H1 (cell line): ENCODE measurements around the gene GPR15. TPM values are rescaled to one million over a fixed set of nuclear protein-coding genes. Genes with fewer than 3 reads are reported as not detected.
"Not testable (repeated sequence)": the region's sequence is repeated elsewhere in the genome, so short reads cannot be mapped to it uniquely, and the experiment has no call there.

Experiments
- CTCF ChIA-PET: fragments of 300-600 bp; sonication (Branson Sonifier 250); formaldehyde crosslinking; loops from one replicate; lab custom pipeline; 2021; ENCODE audit not compliant: partially characterized antibody; lab: Charles Lee
- POLR2A ChIA-PET: fragments of 300-600 bp; sonication (Branson Sonifier 250); formaldehyde crosslinking; loops from one replicate; lab custom pipeline; 2021; ENCODE audit warnings: inconsistent platforms; ENCODE audit not compliant: partially characterized antibody; lab: Charles Lee
- DNase-seq, 2 experiments: peaks; one replicate each; pipeline versions ENCODE4 v3.0.0 to v3.0.0-alpha.2; 2010 to 2022; ENCODE audit warnings: low spot score in 2 of 2, low read depth in 1 of 2, mixed read lengths in 1 of 2
- FAIRE-seq: peaks from 2 replicates; lab custom pipeline; 2011; peaks lifted over from hg19 to GRCh38; lab: Jason Lieb, UNC
- H2AFZ ChIP-seq: 2 replicates; pipeline ENCODE4 v1.8.1; 2012; ENCODE audit warnings: low read length, inconsistent platforms
- H2AK5ac ChIP-seq: 2 replicates; pipeline ENCODE4 v1.6.1; 2013; ENCODE audit warnings: low read depth, low read length
- H2BK120ac ChIP-seq: replicated peaks from 2 replicates; pipeline ENCODE3; 2013; ENCODE audit warnings: low read depth, low read length, inconsistent platforms
- H2BK12ac ChIP-seq: 2 replicates; pipeline ENCODE4 v1.6.1; 2013; ENCODE audit warnings: low read depth, low read length
- H2BK15ac ChIP-seq: 2 replicates; pipeline ENCODE4 v1.6.1; 2013; ENCODE audit warnings: low read length
- H2BK20ac ChIP-seq: 2 replicates; pipeline ENCODE4 v1.6.1; 2013; ENCODE audit warnings: low read length
- H2BK5ac ChIP-seq: 2 replicates; pipeline ENCODE4 v1.6.1; 2013; ENCODE audit warnings: low read depth, low read length
- H3K14ac ChIP-seq: 2 replicates; pipeline ENCODE4 v1.6.1; 2013; ENCODE audit warnings: inconsistent platforms; ENCODE audit not compliant: insufficient read length
- H3K18ac ChIP-seq: 2 replicates; pipeline ENCODE4 v1.6.1; 2013; ENCODE audit warnings: low read length; ENCODE audit errors: extremely low read depth
- H3K23ac ChIP-seq: 2 replicates; pipeline ENCODE4 v1.6.1; 2013; ENCODE audit warnings: inconsistent platforms; ENCODE audit not compliant: insufficient read length
- H3K23me2 ChIP-seq: 2 replicates; pipeline ENCODE4 v1.6.1; 2013; ENCODE audit warnings: low read depth, low read length
- H3K27ac ChIP-seq: 2 replicates; pipeline ENCODE4 v1.6.1; 2011; ENCODE audit warnings: low read depth, low read length, inconsistent platforms
- H3K27me3 ChIP-seq, 4 experiments: replicated peaks in 1 of 4; 1 replicate in 1 of 4; 2 replicates in 3 of 4; pipeline versions ENCODE4 v1.6.1 to v1.8.1; 2011 to 2013; ENCODE audit warnings: low read length in 3 of 4, mild to moderate bottlenecking in 3 of 4, inconsistent platforms in 2 of 4, mixed read lengths in 2 of 4, moderate library complexity in 1 of 4; ENCODE audit not compliant: control insufficient read depth in 3 of 4, insufficient read depth in 3 of 4; ENCODE audit errors: extremely low read depth in 1 of 4
- H3K36me3 ChIP-seq, 4 experiments: 2 replicates each; pipeline versions ENCODE4 v1.6.1 to v1.8.1; 2011 to 2013; ENCODE audit warnings: mild to moderate bottlenecking in 4 of 4, low read length in 3 of 4, moderate library complexity in 2 of 4, control low read depth in 1 of 4, inconsistent platforms in 1 of 4; ENCODE audit not compliant: insufficient read depth in 4 of 4, control insufficient read depth in 2 of 4
- H3K4ac ChIP-seq: replicated peaks from 2 replicates; pipeline ENCODE3; 2013; ENCODE audit warnings: low read length, low read depth, mixed read lengths, inconsistent platforms; ENCODE audit not compliant: insufficient read length
- H3K4me1 ChIP-seq, 4 experiments: replicated peaks in 1 of 4; 1 replicate in 1 of 4; 2 replicates in 3 of 4; pipeline versions ENCODE4 v1.6.1 to v1.8.1; 2011 to 2013; ENCODE audit warnings: low read length in 3 of 4, inconsistent platforms in 2 of 4, mixed read lengths in 1 of 4; ENCODE audit not compliant: insufficient read depth in 4 of 4, control insufficient read depth in 3 of 4
- H3K4me2 ChIP-seq, 2 experiments: 2 replicates each; pipeline versions ENCODE4 v1.6.1 to v1.8.1; 2011 to 2013; ENCODE audit warnings: low read depth in 2 of 2, low read length in 2 of 2, control low read depth in 1 of 2, inconsistent platforms in 1 of 2, mild to moderate bottlenecking in 1 of 2; ENCODE audit not compliant: insufficient read depth in 1 of 2
- H3K4me3 ChIP-seq, 4 experiments: fragments of 200-600, 300-600 bp in 1 of 4; sonication (generic), shearing (Covaris generic), sonication (Bioruptor Twin) in 1 of 4; 2 replicates each; pipeline versions ENCODE4 v1.5.1 to v1.8.1; 2011 to 2016; ENCODE audit warnings: low read length in 4 of 4, low read depth in 3 of 4, control low read depth in 2 of 4, inconsistent platforms in 2 of 4, mild to moderate bottlenecking in 2 of 4, mixed read lengths in 1 of 4, moderate library complexity in 1 of 4; ENCODE audit not compliant: insufficient read depth in 2 of 4; ENCODE audit errors: extremely low read depth in 1 of 4
- H3K56ac ChIP-seq: replicated peaks from 2 replicates; pipeline ENCODE3; 2013; ENCODE audit warnings: low read depth, mild to moderate bottlenecking, mixed read lengths, low read length, inconsistent platforms; ENCODE audit not compliant: insufficient read length
- H3K79me1 ChIP-seq: 2 replicates; pipeline ENCODE4 v1.6.1; 2013; ENCODE audit warnings: low read depth, low read length, control low read depth
- H3K79me2 ChIP-seq, 2 experiments: 2 replicates each; pipeline versions ENCODE4 v1.6.1 to v1.8.1; 2012 to 2013; ENCODE audit warnings: low read length in 2 of 2, mild to moderate bottlenecking in 2 of 2, inconsistent platforms in 1 of 2; ENCODE audit not compliant: insufficient read depth in 2 of 2, control insufficient read depth in 1 of 2
- H3K9ac ChIP-seq, 4 experiments: replicated peaks in 1 of 4; 1 replicate in 1 of 4; 2 replicates in 3 of 4; pipeline versions ENCODE4 v1.6.1 to v1.8.1; 2011 to 2013; ENCODE audit warnings: low read depth in 3 of 4, low read length in 3 of 4, control low read depth in 2 of 4, mild to moderate bottlenecking in 2 of 4, moderate library complexity in 2 of 4, inconsistent platforms in 1 of 4; ENCODE audit errors: extremely low read depth in 1 of 4
- H3K9me3 ChIP-seq, 2 experiments: 2 replicates each; pipeline versions ENCODE4 v1.6.1 to v1.8.1; 2012 to 2013; ENCODE audit warnings: mild to moderate bottlenecking in 2 of 2, moderate library complexity in 2 of 2, control low read depth in 1 of 2, inconsistent platforms in 1 of 2, low read depth in 1 of 2, low read length in 1 of 2, mixed read lengths in 1 of 2; ENCODE audit not compliant: insufficient read depth in 2 of 2
- H4K20me1 ChIP-seq, 2 experiments: replicated peaks in 1 of 2; 2 replicates each; pipeline versions ENCODE3 to v1.8.1; 2011 to 2013; ENCODE audit warnings: inconsistent platforms in 2 of 2, low read length in 2 of 2, mild to moderate bottlenecking in 1 of 2; ENCODE audit not compliant: insufficient read depth in 2 of 2, control insufficient read depth in 1 of 2
- H4K5ac ChIP-seq: 2 replicates; pipeline ENCODE4 v1.6.1; 2013; ENCODE audit warnings: low read length, low read depth, mixed read lengths, inconsistent platforms; ENCODE audit not compliant: insufficient read length
- H4K8ac ChIP-seq: 2 replicates; pipeline ENCODE4 v1.8.0; 2013; ENCODE audit warnings: mild to moderate bottlenecking, moderate library complexity, low read length, inconsistent platforms; ENCODE audit not compliant: insufficient read depth; ENCODE audit errors: extremely low read depth
- H4K91ac ChIP-seq: replicated peaks from 2 replicates; pipeline ENCODE3; 2013; ENCODE audit warnings: low read length, mixed read lengths, inconsistent platforms; ENCODE audit not compliant: insufficient read length
- WGBS, 2 experiments: shearing (Covaris generic) in 1 of 2; methylation state at CpG; one replicate each; pipeline versions ENCODE4 v1.1.6 to v1.1.7; 2013 to 2015; ENCODE audit warnings: low lambda C conversion rate in 2 of 2, mixed read lengths in 2 of 2, inconsistent platforms in 1 of 2, low coverage in 1 of 2, missing lambda C conversion rate in 1 of 2; ENCODE audit not compliant: insufficient replicate concordance in 2 of 2, insufficient coverage in 1 of 2, insufficient read length in 1 of 2; ENCODE audit errors: extremely low coverage in 1 of 2, missing lambda C conversion rate in 1 of 2; 5-methylcytosine and 5-hydroxymethylcytosine counted together
- polyA plus RNA-seq, 7 experiments: library from polyadenylated mRNA; depleted of rRNA in 3 of 7; stranded (reverse) in 5 of 7; unstranded in 2 of 7; fragments of >200 nt in 5 of 7; fragments of 200-250 nt in 2 of 7; gene quantifications; 1 replicate in 5 of 7; 2 replicates in 1 of 7; 4 replicates in 1 of 7; pipeline versions ENCODE4 v1.2.1 to v1.2.3, GENCODE V29; 2011 to 2013; ENCODE audit warnings: missing spikeins in 2 of 7, mixed read lengths in 2 of 7
- total RNA-seq: library from RNA; stranded (reverse); fragmentation: NEBNext Ultra II Directional; extraction: Animal tissue kit (Norgen Biotek cat#: 25700); gene quantifications from 2 replicates; pipeline ENCODE4 v1.2.1, GENCODE V29; 2021

GPR15 gene
- total and polyA plus RNA-seq, 2 of the 8 experiments (the other 6 are each of a cell fraction or from before 2014, with no cell fraction given), result not detected

DNA sequence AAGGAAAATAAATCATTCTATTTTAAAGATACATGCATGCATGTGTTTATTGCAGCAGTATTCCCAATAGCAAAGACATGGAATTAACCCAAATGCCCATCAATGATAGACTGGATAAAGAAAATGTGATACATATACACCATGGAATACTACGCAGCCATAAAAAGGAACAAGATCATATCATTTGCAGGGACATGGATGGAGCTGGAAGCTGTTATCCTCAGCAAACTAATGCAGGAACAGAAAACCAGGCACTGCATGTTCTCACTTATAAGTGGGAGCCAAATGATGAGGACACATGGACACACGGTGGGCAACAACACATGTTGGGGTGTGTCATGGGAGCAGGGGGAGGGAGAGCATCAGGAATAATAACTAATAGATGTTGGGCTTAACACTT is 28.0 kb downstream of the GPR15 start:
- POLR2A ChIA-PET, H3K18ac ChIP-seq, H3K9me3 ChIP-seq, H2BK20ac ChIP-seq, H2BK5ac ChIP-seq, H2BK12ac ChIP-seq, H2BK120ac ChIP-seq, H3K4me2 ChIP-seq, H3K4me1 ChIP-seq, H3K56ac ChIP-seq, H3K4ac ChIP-seq, H3K27ac ChIP-seq, H3K79me2 ChIP-seq, H3K27me3 ChIP-seq, FAIRE-seq, H4K20me1 ChIP-seq, H3K4me3 ChIP-seq, H4K5ac ChIP-seq, H2AK5ac ChIP-seq, H3K9ac ChIP-seq, H3K23me2 ChIP-seq, H3K79me1 ChIP-seq, CTCF ChIA-PET, H4K91ac ChIP-seq, H3K23ac ChIP-seq, H3K14ac ChIP-seq, DNase-seq, H2BK15ac ChIP-seq, H2AFZ ChIP-seq, H3K36me3 ChIP-seq, H4K8ac ChIP-seq: not testable (repeated sequence)
- WGBS, 2 experiments, result 87% methylated on average over 2 of the region's 2 CpGs; no CpG with 5 or more reads in 1 of the 2 experiments
